ENCODE results near the gene GNAZ.
"Not testable (repeated sequence)": the region's sequence is repeated elsewhere in the genome, so short reads cannot be mapped to it uniquely, and the experiment has no call there.

The GNAZ gene

DNA sequence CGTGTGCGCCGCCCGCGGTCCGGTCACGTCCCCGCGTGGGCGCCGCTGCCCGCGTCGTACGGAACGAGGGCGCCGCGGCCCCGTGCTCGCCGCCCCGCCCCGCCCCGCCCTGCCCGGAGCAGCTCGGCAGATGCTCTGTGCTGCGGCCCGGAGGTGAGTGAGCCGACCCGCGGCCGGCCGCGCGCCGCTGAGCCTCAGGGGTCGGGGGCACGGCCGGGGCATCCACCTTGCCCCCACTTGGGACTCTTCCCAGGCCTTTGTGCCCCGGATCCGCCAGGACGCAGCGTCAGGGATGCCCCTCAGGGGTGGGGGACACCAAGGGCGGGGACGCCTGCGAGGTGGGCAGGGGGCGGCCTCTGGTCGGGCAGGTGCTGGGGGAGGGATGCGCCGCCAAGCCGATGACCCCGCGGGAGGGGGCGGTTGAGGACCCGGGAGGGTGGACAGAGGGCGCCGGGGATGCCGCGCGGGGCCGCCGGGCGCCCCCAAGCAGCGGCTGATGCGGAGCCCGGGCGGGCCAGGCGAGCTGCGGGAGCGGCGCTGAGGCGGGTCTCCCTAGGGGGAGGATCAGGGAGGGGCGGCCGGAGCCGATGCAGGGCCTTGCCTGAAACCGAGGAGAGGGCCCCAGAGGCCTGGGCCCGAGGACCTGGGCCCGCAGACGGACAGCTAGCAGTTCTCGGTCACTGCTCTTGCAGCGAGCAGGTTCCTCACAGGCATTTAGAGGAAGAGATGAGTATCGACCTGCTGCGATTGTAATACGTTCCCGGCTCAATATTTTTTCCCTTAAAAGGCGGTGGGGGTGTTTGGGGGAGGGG lies at the start of gene GNAZ:
Gene GNAZ (plus strand): TSS at position 102 of the 812 bp plus-strand sequence. CDS start 25,177 bp downstream, outside the sequence.
- no peak for DNase-seq

DNA sequence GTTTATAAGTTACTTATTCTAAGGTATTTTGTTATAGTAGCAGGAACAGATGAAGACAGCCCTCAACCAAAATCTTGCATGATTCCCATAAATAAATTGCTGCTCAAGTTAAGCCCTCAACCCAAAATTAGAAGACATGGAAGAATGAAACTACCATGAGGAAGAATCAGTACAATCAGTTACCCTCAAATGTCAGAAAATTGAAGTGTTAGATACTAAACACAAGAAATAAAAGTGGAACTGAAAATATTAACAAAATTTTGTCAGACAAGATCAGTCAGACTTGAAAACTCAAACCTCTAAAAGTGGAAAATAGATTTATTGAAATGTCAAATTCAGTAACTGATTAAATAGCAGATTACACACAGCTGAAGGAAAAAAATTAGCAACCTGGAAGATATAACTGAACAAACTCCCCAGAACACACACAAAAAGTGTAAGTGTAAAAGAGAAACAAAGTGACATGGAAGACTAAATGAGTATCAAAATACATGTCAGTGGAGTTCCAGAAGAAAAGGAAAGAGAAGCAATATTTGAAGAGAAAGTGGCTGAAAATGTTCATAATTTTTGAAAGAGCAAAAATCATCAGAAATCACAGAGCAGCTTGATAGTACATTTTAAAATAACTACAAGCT lies 49.5 kb upstream of the GNAZ start:
- no peak for DNase-seq

GRCh38 chr22:23021660-23022353 lies 48.5 kb upstream of the GNAZ start:
- not testable (repeated sequence) for DNase-seq

DNA sequence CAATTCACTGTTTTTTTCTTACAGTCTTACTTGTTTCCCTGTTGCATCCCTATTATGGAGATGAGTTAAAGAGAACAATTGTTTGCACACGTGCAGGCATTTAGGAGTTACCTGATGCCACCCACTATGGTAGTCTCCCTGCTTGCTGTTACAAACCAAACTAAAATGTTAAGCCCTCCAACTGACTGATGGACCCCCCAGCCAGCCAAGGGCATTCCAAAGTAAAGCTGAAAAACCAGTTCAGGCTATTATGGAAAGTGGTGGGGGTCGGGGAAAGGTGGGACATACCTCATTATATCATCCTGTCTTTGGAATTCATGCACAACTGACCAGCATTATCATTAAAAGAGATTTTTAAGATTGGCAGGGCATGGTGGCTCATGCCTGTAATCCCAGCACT lies 47.0 kb upstream of the GNAZ start:
- DNase-seq, result no peak

GRCh38 chr22:23026777-23027176 lies 43.5 kb upstream of the GNAZ start:
- DNase-seq, result no peak

DNA sequence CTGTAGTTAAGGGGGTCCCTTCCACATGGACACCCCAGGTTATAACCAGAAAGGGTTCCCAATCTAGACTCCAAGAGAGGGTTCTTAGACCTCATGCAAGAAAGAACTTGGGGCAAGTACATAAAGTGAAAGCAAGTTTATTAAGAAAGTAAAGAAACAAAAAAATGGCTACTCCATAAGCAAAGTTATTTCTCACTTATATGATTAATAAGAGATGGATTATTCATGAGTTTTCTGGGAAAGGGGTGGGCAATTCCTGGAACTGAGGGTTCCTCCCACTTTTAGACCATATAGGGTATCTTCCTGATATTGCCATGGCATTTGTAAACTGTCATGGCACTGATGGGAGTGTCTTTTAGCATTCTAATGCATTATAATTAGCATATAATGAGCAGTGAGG lies 42.5 kb upstream of the GNAZ start:
- DNase-seq, result not testable (repeated sequence)

DNA sequence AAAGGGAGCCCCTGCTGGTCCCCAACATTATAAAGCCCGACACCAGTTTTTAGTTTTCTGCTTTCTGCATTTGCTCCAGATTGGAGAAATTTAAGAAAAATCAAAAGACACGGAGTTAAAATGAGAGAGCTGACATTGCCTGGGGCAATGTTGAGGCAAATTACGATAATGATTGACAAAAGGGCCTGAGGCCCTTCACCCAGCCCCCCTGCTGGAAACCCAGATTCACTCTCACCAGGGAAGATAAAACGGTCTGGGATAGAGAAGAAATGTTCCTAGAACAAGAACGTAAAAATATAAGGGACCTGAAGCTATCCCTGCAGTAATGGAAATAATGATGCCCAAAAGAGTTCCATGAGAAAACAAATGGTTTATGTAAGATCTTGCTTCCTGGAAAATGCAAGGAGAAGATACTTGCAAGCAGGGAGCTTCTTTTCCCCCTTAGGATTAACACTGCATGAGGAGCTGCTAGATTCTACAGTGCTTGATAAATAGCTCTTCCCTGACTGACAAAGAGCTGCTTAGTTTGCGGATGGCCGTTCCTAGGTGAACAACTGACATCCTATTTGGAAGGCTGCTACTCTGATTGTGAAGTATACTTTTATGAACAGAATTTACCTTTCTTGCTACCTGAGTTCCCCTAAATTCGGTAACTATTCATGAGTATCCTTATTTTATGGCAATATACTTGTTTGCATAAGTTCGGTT lies 40.6 kb upstream of the GNAZ start:
- DNase-seq, result no peak

GRCh38 chr22:23031381-23031780 lies 38.9 kb upstream of the GNAZ start:
- DNase-seq, result no peak

GRCh38 chr22:23031786-23032185 lies 38.5 kb upstream of the GNAZ start:
- DNase-seq, result no peak

- DNase-seq, result no peak
Measured at GRCh38 chr22:23032658-23033057, 37.7 kb upstream of the GNAZ start.

- DNase-seq, result no peak
Measured at GRCh38 chr22:23033116-23033905, 37.0 kb upstream of the GNAZ start.

GRCh38 chr22:23034621-23035556 lies 35.4 kb upstream of the GNAZ start:
- DNase-seq, result no peak

DNA sequence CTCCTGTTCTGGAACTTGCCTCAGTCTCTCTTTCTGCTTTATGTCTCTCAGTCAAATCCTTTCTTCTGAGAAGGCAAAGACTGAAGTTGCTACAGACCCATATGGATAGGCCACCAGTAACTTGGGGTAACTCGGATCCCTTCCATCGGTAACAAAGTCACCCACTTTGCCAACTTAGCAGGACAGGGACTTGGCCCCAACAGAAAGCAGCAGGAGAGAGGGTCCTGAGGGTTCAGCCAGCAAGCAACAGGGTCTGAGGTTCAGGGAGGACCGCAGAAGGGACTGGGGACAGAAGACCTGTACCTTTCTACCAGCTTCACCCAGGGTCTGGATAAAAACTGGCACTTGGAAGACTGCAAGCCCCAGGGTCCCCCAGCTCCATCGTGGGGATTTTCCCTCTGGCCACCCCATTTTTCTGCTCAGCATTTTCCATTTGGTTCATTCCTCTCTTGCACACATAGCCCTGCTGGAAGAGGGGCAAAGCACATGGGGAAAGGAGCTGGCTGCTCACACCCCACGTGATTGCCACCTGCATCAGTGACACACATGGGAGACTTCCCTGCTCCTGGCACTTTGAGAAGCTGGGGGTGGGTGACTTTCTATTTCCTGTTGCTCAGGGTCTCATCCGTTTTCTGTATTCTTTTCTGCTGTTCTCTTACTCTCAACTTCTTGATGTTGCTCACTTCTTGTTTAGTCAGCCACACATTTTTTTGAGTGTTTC lies 34.6 kb upstream of the GNAZ start:
- DNase-seq, result no peak

GRCh38 chr22:23036684-23037428 lies 33.5 kb upstream of the GNAZ start:
- DNase-seq, result no peak

DNA sequence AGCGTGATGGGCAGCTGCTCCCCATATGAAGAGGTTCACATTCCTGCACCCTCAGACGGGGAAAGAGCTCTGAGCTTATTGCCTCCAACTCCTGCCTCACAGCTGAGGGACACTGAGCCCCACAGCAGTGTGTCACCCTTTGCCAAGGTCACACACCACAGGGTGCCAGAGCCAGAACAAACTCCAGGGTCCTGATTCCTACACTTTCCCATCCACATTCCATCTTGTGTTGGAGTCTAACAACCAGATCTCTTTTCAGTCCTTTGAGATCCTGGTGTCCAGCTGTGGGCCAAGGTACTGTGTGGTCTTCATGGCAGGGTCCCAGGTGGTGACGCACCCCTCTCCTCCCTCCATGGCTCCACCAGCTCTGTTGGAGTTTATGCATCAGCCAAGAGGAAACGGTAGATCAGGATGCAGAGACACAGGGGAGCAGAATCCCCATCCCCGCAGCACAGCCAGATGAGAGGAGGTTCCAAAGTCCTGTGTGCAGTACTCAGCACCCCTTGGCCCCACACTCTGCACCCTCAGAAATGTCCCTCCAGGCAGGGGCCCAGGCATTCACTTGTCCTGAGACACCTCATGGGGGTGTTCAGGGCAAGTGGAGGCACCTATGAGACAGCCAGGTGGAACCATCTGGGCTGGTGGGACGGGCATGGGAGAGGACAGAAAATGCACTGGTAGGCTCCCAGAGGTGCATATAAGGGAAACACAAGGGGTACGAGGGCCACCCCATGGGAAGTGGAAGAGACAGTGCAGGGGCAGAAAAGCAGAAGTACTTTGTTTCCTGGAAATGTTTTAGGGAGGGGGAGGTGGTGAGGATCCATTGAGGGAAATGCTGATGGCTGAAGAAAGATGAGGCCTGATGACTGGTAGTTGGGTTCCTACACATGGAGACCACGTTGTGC lies 32.6 kb upstream of the GNAZ start:
- DNase-seq, result no peak

DNA sequence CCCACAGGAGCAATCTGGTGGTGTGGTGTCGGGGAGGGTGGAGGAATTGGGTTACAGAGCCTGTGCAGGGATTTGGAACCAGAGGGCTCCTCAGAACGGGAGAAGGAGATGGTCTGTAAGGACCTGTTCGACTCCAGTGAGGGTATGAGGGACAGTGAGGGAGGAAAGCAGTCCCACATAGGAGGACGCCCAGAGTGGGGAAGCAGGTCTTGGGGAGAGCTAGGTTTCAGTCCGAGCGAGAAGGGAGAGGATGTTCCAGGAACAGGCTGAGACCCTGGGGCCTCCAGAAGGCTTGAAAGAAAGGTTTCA lies 32.0 kb upstream of the GNAZ start:
- no peak for DNase-seq

GRCh38 chr22:23038902-23039301 lies 31.4 kb upstream of the GNAZ start:
- no peak for DNase-seq

DNA sequence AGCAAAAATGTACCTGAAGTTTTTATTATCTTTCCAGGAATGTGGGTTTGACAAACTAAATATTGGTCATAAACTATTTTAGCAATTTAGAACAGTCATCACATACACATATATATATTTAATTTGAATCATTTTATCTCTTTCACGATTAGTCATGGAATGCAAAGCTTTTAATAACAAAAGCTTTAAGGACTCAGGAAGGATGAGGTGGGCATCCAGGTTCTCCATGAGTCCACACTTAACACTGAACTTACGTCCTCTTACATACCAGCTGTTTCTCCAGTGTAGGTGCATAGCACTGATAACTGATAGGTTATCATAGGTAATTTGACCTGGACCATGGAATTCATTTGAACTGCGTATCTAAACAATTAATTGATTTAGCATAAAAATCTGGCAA lies 28.1 kb upstream of the GNAZ start:
- no peak for DNase-seq

- no peak for DNase-seq
Measured at GRCh38 chr22:23044570-23044969, 25.7 kb upstream of the GNAZ start.

Measured in activated T-cell treated with anti-CD3 and anti-CD28 coated beads for 4 hours (primary cell).